ENCODE results near the gene JUND. TPM values are rescaled to one million over a fixed set of nuclear protein-coding genes. Genes with fewer than 3 reads are reported as not detected.

JUND gene
- 221 TPM for total RNA-seq (2021; ENCODE audit: unreplicated experiment)
- 179 and 285 TPM in 2 replicates for polyA plus RNA-seq (2012)
- Bru-seq, nascent RNA = percentile 94 among the genes with signal in this experiment
- BruChase-seq, experiment 1, labeled RNA remaining after a 6-hour chase = percentile 96 among the genes with signal in this experiment
- percentile 98 among the genes with signal in this experiment for BruChase-seq, experiment 2, labeled RNA remaining after a 2-hour chase
- long read RNA-seq, transcript JUND-201 (1 exons, 1,863 nt) = major isoform, 845 of 846 reads
- long read RNA-seq, partial matches to known transcripts = 0 of 846 reads
- long read RNA-seq, other reads (novel, unspliced or antisense) = 1 of 846 reads

DNA sequence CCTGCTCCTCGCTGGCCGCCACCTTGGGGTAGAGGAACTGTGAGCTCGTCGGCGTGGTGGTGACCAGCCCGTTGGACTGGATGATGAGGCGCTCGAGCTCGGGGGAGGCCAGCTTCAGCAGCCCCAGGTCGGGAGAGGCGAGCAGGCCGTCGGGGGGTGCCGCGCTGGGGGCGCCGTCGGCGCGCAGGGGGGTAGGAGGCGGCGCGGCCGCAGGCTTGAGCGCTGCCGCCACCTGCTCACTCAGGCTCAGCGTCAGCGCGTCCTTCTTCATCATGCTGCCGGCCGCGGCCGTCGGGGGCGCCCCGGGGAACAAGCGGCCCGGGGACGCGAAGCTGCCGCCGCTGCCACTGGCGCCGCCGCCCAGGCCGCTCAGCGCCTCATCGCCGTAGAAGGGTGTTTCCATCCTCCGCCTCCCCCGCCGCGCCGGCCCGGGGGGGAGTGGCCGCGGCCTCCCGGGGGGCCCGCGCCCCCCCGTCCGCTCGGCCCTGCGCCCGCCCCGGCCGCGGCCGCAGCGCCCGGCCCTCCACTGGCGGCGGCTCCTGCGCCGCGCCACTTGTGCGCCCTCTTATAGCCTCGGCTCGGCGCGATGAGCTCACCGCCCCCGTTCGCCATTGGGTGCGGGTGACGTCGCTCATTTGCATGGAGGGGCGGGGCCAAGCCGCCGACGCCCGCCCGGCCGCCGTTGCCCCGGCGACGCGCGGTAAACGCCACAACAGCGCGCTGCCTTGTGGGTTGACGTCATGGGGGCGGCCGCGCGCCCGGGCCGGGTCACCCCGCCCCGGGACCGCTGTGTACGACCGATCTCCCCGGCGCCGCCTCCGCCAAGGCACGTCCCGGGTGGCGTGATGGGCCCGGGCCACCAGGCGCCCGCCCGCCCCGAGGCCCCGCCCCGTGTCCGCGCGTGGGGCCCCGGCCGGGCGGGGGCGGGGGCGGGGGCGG lies at the start of gene JUND:
TSS of gene JUND (minus strand) at position 541 of the 939 bp plus-strand sequence. CDS start at position 403, 138 bp downstream.
- ATAC-seq (peak; percentile 76), DNase-seq (ENCODE audit: low read depth, low spot score) (peak; percentile 93)
- RAD21 ChIA-PET (ENCODE audit: low non-redundant PET in 1 of 2, low total read pairs in 2 of 2, uncharacterized antibody in 2 of 2, unreplicated experiment in 2 of 2) = interaction anchor here (0.7 to 1.6 kb wide), 4 partner anchors 11 to 263 kb away, joined by 3 to 5 read pairs (median 4); no protein-coding TSS in a partner anchor
- H3K27ac ChIP-seq (ENCODE audit: low read depth, low read length) = peak within 1 kb of the TSS; percentile 100
- CTCF ChIA-PET = interaction anchor here (1.0 to 5.7 kb wide), 5 partner anchors 11 to 135 kb away, joined by 3 to 76 read pairs (median 28); partner anchors contain the start of genes GDF15 and LSM4
- no TSS peak for BruUV-seq (replicated peaks)
- peak within 1 kb of the TSS; percentile 76 to 89 for H3K4me3 ChIP-seq (replicated peaks in 1 of 2; ENCODE audit: low read depth in 1 of 2, low read length in 2 of 2)
- peak within 1 kb of the TSS; percentile 99 for H3K9ac ChIP-seq (ENCODE audit: low read length)
- H2AFZ ChIP-seq (ENCODE audit: low read depth, low read length, poor library complexity, severe bottlenecking) = no peak within 1 kb of the TSS
- no peaks in the 10 kb centered on the region for H3K9me3 ChIP-seq (ENCODE audit: control insufficient read depth in 1 of 2, insufficient read depth in 1 of 2, low read depth in 1 of 2, low read length in 2 of 2)
- POLR2A ChIA-PET = interaction anchor here (0.5 to 5.3 kb wide), 38 partner anchors 9 to 283 kb away, joined by 3 to 138 read pairs (median 5); partner anchors contain the start of genes GDF15, IFI30, LSM4 and MPV17L2
- peaks cover 29% of the 10 kb centered on the region for H3K79me2 ChIP-seq (ENCODE audit: insufficient read depth, low read length)
- no peaks in the 10 kb centered on the region for H3K9me2 ChIP-seq (ENCODE audit: insufficient read depth)
- peak within 1 kb of the TSS; percentile 99 for H3K4me2 ChIP-seq (ENCODE audit: low read length)
- H4K20me1 ChIP-seq (ENCODE audit: insufficient read depth) = no peaks in the 10 kb centered on the region
- H3K27me3 ChIP-seq (ENCODE audit: insufficient read depth, low read length) = no peaks in the 10 kb centered on the region
- intact Hi-C loops (cut with micrococcal nuclease) = no loop called here
- TF ChIP-seq, protein P1, sequence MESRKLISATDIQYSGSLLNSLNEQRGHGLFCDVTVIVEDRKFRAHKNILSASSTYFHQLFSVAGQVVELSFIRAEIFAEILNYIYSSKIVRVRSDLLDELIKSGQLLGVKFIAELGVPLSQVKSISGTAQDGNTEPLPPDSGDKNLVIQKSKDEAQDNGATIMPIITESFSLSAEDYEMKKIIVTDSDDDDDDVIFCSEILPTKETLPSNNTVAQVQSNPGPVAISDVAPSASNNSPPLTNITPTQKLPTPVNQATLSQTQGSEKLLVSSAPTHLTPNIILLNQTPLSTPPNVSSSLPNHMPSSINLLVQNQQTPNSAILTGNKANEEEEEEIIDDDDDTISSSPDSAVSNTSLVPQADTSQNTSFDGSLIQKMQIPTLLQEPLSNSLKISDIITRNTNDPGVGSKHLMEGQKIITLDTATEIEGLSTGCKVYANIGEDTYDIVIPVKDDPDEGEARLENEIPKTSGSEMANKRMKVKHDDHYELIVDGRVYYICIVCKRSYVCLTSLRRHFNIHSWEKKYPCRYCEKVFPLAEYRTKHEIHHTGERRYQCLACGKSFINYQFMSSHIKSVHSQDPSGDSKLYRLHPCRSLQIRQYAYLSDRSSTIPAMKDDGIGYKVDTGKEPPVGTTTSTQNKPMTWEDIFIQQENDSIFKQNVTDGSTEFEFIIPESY (IDR thresholded peaks at IDR 0.05; ENCODE audit: extremely low read depth, insufficient replicate concordance, low read length) = no peak
- no peak; the same call in 1 of the 2 replicates for TF ChIP-seq ATF3 (IDR thresholded peaks at IDR 0.05)
- TF ChIP-seq JUND (IDR thresholded peaks at IDR 0.05) = peak; percentile 64; the same call in 1 of the 2 replicates
- TF ChIP-seq CBX3 (IDR thresholded peaks at IDR 0.05; ENCODE audit: low read depth) = no peak
- peak; percentile 81 for TF ChIP-seq SIN3A (IDR thresholded peaks at IDR 0.05; ENCODE audit: low read depth)
- TF ChIP-seq EGR1 (IDR thresholded peaks at IDR 0.05; ENCODE audit: low read depth) = peak; percentile 76
- TF ChIP-seq TCF7L2 (IDR thresholded peaks at IDR 0.05; ENCODE audit: borderline replicate concordance, extremely low read depth, insufficient read depth, insufficient read length) = peak; percentile 16
- TF ChIP-seq CEBPB (IDR thresholded peaks at IDR 0.05; ENCODE audit: low read depth) = no peak
- peak; percentile 68; the same call in 1 of the 2 replicates for TF ChIP-seq ZFX (IDR thresholded peaks at IDR 0.05)
- TF ChIP-seq SP1 (IDR thresholded peaks at IDR 0.05; ENCODE audit: low read depth) = peak; percentile 84
- TF ChIP-seq MAX (IDR thresholded peaks at IDR 0.05) = peak; percentile 37; the same call in 1 of the 2 replicates
- TF ChIP-seq POLR2A (IDR thresholded peaks at IDR 0.05; ENCODE audit: borderline replicate concordance, extremely low read depth, insufficient read depth, insufficient read length) = peak; percentile 98
- 0 out of 4 replicates have a peak, but pooled peaks cover 0 to 4% of the 10 kb centered on the region in 2 experiments for H3K36me3 ChIP-seq (ENCODE audit: control insufficient read depth in 1 of 2, insufficient read depth in 2 of 2, low read length in 2 of 2)
- H3K4me1 ChIP-seq (ENCODE audit: control insufficient read depth in 1 of 2, insufficient read depth in 2 of 2, low read length in 2 of 2) = peaks cover 43 to 56% of the 10 kb centered on the region in 2 experiments

All from HCT116 (cell line).